Body of pancreas (tissue), 4 donors: Measurements from ENCODE around the gene TDRD7.

ENCODE experiments used
- CTCF ChIP-seq, 7 experiments: fragments of 450-650 bp in 4 of 7; fragments of 200-600 bp in 3 of 7; sonication (generic) in 3 of 7; IDR thresholded peaks; one replicate each; pipeline ENCODE4 v1.5.1; 2016 to 2019; ENCODE audit warnings: antibody characterized with exemption in 7 of 7
- POLR2A ChIP-seq, 3 donors: fragments of 450-650 bp; IDR thresholded peaks; one replicate each; pipeline ENCODE4 v1.6.1; 2016; ENCODE audit warnings: antibody characterized with exemption in 3 of 3, mild to moderate bottlenecking in 2 of 3

DNA sequence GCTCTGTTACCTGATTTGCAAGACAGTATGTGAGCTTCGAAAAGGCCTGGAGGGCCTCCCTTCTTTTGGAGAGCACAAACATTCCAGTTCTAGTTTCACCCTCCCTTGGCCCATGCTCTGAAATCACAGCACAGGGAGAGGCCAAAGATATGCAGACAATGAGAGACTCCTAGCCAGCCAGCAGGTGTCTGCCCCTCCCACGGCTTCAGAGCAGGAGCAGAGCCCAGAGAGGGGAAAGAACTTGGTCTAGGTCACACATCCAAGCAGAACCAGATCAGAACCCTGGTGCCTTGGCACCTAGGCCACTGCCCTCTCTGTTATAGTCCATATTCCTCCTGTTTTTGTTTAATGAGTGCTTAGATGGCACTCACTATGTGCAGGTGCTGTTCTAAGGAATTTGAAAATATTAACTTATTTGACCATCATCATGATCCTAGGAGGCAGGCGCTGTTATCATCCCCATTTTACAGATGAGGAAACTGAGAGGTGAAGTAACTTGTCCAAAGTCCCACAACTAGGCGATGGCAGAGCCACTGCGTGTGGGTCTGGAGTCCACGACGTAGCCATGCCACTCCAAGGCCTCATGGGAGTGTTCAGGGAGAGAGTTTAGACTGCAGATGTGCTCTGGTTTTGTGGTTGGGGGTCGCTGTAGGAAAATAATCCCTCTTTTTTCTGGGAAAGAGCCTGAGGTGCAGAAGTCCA is 116.8 kb downstream of the TDRD7 start:
- TF ChIP-seq CTCF (IDR thresholded peaks at IDR 0.05) (no peak), POLR2A (IDR thresholded peaks at IDR 0.05) (no peak)
